8988T (cell line): ENCODE measurements around the gene EML1.

Experiments
- DNase-seq: peaks from one replicate; pipeline ENCODE4 v3.0.0; 2011

The EML1 gene

DNA sequence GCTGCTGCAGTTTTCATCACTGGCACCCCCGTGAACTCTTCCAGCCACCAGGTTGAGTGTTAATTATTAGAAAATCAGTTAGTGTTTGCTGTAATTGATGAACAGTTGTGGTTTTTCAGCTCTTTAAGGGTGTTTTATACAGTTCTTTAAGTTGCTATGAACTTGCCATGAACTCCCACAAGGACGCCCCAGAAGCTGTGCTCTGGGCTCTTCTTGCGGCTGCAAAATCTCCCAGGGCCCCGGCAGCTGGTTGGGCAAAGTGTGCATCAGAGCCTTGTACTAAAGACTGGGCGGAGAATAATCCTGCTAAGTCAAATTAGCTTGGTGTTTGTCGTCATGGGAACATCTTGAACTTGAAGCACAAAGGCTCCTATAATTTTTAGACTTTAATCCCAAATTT is 82.2 kb downstream of the EML1 start:
- DNase-seq = no peak

DNA sequence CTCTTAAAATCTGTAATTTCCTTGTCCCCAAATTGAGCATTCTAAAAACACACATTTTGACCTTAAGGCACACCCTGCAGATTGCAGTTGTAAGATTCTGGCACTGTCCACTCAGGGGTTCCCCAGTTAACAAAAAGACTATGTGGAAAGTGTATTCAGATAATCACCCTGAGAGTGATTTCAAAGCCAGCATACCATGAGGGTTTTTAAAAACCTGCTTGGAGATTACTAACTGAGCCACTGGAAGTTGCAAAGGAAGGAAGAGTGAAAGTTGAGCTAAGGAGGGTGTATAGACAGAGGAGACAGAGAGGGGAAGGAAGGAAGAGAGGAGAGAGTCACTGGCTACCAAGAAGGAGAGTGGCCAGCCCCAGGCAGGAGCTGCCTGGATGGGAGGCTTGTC is 82.6 kb downstream of the EML1 start:
- no peak for DNase-seq

GRCh38 chr14:99876406-99876805 is 83.2 kb downstream of the EML1 start:
- DNase-seq = no peak

- DNase-seq = no peak
Observed at GRCh38 chr14:99878563-99878962, 85.3 kb downstream of the EML1 start.

GRCh38 chr14:99879401-99880295 is 86.4 kb downstream of the EML1 start:
- no peak for DNase-seq

DNA sequence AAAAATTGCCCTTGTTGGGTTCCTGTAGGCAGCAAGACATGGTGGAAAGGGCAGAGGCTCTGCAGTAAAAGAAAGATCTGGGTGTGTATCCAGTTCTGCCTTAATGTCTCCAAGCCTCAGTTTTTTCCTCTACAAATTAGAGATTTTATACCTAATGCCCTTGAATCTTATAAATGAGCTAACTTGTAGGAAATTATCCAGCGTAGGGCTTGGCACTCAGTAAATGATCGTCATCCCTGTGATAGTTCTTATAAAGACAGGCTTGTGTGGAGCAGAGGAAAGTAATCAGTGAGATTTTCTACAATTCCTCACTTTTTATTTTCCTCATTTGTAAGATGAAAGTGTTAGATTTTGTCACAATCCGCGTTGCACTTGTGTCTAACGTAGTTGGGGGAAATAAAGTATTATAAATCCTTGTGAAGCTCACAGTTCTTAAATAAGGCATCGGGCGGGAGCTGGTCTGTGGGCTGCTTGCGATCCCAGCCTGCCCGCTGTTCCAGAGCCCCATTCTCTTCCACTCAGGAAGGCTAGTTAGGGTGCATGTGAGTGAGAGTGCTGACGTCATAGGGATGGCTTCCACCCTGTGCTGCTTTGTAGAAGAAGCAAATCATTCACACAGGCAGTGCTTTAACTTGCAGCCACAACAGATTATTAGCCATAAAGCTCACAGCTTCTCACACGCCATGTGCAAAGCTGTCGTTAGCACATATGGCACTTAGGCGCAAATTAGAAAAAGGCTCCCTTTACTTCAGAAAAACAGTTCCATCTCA is 87.6 kb downstream of the EML1 start:
- DNase-seq = no peak

- DNase-seq = no peak
Observed at GRCh38 chr14:99883866-99884650, 90.8 kb downstream of the EML1 start.

DNA sequence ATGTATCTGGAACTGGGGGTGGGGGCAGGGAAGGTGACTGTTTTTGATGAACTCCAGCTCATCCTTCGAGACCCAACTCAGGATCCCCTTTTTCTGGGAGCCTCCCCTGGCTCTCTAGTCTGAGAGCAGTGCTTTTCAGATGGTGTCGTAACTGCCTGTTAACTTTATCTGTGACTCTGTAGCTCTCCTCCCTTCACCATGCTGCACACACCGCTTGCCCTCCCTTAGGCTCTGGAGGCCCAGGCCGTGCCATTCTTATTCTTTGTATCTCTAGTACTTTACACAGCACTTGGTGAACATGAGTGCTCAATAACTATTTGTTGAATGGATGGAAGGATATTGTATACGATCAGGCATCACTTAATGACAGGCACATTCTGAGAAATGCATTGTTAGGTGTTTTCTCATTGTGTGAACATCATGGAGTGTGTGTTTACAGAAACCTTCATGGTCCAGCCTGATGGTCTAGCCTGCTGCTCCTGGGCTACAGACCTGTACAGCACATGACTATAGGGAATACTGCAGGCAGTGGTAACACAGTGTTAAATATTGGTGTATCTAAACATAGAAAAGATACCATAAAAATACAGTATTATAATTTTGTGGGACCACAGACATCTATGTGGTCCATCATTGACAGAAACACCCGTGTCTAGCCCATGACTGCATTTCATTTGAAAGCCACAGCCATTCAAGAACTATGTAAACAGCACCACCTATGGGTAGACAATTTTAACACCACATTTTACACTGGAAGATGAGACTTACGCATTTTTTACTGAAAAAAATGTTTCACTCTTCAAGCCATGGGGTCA is 91.8 kb downstream of the EML1 start:
- no peak for DNase-seq

- no peak for DNase-seq
Observed at GRCh38 chr14:99885649-99885958, 92.4 kb downstream of the EML1 start.

DNA sequence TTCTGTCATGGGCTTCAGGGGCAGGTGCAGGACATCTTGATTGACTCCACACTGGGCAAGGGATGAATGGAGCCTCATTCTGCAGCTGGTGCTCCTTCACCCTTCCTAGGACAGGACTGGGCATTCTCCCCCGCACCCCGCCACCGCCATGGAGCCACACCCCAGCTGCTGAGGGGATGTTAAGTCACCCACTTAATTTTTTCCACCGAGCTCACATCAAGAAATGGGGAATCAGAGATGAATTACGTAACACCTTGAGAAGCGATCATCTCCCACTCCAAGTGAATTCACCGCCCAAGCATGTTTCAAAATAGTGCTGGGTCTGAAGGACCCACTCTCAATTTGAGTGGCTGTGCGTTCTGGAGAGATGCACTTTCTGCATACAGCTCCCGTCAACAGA is 94.2 kb downstream of the EML1 start:
- no peak for DNase-seq

DNA sequence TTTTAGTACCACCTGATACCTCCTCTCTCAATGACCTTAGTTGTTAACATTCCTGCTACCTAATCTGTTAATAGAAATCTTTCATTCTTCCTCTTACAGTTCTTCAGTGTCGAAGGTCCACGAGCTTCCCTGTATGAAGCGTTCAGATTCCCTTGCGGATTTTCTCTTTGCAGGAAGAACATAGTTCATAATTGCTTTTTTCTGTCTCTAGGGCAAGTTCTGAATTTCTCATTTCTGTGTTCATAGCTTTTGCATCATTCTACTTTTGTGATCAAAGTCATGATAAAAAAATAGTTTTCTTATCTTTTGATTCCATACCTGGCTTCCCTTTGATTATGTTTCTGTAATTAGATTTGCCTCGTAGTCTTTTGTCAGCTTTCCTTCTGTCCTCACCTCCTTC is 94.9 kb downstream of the EML1 start:
- no peak for DNase-seq

- no peak for DNase-seq
Observed at GRCh38 chr14:99889268-99889667, 96.1 kb downstream of the EML1 start.

- no peak for DNase-seq
Observed at GRCh38 chr14:99891266-99891665, 98.1 kb downstream of the EML1 start.

DNA sequence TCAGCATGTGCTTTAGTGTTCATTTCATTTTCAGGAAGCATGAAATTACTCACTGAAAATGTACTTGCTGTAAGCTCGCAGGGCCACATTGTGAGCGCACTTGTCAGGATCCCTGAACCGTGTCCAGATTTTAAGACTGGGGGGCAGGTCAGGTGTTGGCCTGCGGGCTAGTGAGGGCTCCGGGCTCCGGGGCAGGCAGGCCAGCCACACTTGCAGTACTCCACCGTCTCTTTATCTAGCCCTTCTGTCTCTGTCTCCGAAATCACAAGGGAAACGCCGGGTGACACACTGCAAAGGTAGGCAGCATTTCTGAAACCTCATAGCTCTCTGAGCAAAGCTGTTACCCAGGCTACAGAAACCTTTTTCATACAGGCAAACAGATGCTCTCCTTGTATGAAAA is 98.7 kb downstream of the EML1 start:
- no peak for DNase-seq

GRCh38 chr14:99892406-99892805 is 99.2 kb downstream of the EML1 start:
- no peak for DNase-seq

DNA sequence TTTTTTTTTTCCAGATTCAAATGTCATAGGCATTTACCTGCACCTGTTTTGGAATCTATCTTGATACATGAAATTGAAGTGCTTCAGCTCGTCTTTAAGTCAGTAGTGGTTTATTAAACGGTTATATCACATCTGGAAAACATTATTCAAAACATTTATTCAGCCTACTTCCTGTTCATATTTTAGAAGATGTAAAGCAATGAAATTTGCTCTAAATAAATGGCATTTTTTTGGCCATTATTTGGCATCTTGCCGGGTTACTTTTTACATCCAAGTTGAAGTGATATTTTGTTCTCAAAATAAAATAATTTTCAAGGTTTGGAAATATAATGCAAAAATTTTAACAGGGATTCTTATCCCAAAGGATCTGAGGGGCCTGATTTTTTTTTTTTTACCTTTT is 103.1 kb downstream of the EML1 start:
- DNase-seq = no peak

DNA sequence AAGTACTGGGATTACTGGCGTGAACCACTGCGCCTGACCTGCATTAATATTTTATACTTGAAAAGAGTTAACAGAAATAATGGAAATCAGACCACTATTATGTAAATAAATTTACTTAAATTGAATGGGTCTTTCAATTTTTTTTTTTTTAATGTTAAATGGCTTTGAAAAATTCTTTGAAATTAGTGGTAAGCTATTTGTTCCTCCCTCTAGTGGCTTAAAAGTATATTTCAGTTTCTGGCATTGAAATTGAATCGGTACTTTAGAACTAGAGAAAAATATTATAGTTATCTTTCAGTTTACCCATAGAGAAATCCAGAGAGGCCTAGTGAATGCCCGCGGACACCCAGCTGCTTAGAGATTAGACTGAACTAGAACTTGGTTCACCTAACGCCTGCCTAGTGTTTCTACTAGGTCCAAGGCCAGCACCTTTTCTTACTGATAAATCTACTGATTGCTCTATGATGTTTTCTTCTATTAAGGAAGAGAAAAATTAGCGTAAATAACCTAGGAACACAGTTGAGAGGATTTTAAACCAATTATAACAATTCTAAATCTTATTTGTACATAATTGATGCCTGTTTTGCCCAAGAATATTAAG is 106.5 kb downstream of the EML1 start:
- DNase-seq = no peak

DNA sequence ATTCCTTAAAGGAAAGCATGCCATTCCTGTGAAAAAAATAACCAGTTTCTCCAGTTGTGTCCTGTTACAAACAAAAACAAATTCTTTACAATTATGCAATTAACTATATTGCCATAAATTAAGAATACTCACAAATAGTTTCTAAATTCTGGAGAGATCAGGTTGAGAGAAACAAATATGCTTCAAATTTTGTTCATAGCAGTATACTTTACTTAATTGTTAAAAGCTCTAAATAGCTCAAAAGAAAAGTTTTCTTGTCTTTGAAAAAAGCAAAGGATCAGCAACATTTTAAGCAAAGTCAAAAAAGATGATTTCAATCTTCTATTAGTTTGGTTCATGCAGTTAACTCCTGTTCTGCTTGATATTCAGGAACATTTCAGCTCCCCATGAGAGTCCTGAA is 109.7 kb downstream of the EML1 start:
- no peak for DNase-seq

DNA sequence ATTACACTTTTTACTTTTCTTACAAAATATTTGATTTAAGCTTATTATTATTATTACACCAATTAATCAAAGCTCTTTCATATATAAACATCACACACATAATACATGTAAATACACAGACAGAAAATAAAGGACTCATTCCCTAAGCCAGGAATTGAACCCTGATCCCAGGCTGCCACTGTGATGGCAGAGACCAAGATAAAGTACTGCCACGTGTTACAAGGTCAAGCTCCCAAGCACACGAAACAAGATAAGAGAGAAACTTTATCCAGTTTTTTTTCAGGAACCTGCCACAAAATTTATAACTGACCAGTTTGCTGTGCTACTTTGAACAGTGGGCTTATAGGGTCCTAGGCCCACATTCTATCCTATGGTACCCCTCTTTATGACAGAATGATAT is 111.3 kb downstream of the EML1 start:
- no peak for DNase-seq

- no peak for DNase-seq
Observed at GRCh38 chr14:99905121-99905520, 111.9 kb downstream of the EML1 start.

- DNase-seq = no peak
Observed at GRCh38 chr14:99907761-99908652, 114.8 kb downstream of the EML1 start.
